Natural killer cell treated with Interleukin-12 subunit alpha and Interleukin-12 subunit beta and Interleukin-15 and Interleukin-18, amount 100 ng/mL, for 72 hours (primary cell): ENCODE results near the gene RAD17. TPM values are rescaled to one million over a fixed set of nuclear protein-coding genes. Genes with fewer than 3 reads are reported as not detected.
A peak's percentile ranks its signal among the peaks of the same experiment; 100 is the strongest.
"Not testable (repeated sequence)": the region's sequence is repeated elsewhere in the genome, so short reads cannot be mapped to it uniquely, and the experiment has no call there.

Source experiments
- ATAC-seq, 2 donors: fragments of 150-1000 bp; cut with Tn5 transposase in 1 of 2; sonication (Bioruptor Pico), chemical (Tn5 transposase) in 1 of 2; 2 replicates each; pipeline ENCODE4 v1.10.0; 2021
- DNase-seq: peaks from one replicate; pipeline ENCODE4 v3.0.0; 2022; ENCODE audit warnings: low spot score
- H3K27ac Mint-ChIP-seq, 2 donors: 1 replicate in 1 of 2; 2 replicates in 1 of 2; pipeline ENCODE4 v1.8.0; 2022; ENCODE audit warnings: mixed read lengths in 2 of 2, mild to moderate bottlenecking in 1 of 2, moderate library complexity in 1 of 2
- H3K27me3 Mint-ChIP-seq, 2 donors: 1 replicate in 1 of 2; 2 replicates in 1 of 2; pipeline ENCODE4 v1.8.0; 2022; ENCODE audit warnings: mixed read lengths in 2 of 2
- H3K36me3 Mint-ChIP-seq: one replicate; pipeline ENCODE4 v1.8.0; 2022; ENCODE audit warnings: mixed read lengths
- H3K4me1 Mint-ChIP-seq, 2 donors: 1 replicate in 1 of 2; 2 replicates in 1 of 2; pipeline ENCODE4 v1.8.0; 2022; ENCODE audit warnings: low read depth in 2 of 2, mixed read lengths in 2 of 2, mild to moderate bottlenecking in 1 of 2
- H3K4me3 Mint-ChIP-seq: one replicate; pipeline ENCODE4 v1.8.0; 2022; ENCODE audit warnings: mixed read lengths
- H3K9me3 Mint-ChIP-seq: 2 replicates; pipeline ENCODE4 v1.8.0; 2022; ENCODE audit warnings: mixed read lengths
- total RNA-seq, 2 donors: library from RNA; stranded (reverse); gene quantifications; one replicate each; pipeline ENCODE4 v1.2.3, GENCODE V29; 2022

Gene RAD17
- total RNA-seq, 2 donors from 2014 or later: 22.1 to 24.1 TPM

- Mint-ChIP-seq H3K4me3 (no peak overlapping the region), H3K27me3 (peaks cover 0 to 10% of the 10 kb centered on the region in 2 donors), H3K36me3 (peaks cover 9% of the 10 kb centered on the region), H3K4me1 (peaks cover 0 to 5% of the 10 kb centered on the region in 2 donors), H3K27ac (no peak overlapping the region), H3K9me3 (no peaks in the 10 kb centered on the region)
- ATAC-seq (no peak), DNase-seq (no peak)
Observed at GRCh38 chr5:69418554-69418953, 48.9 kb downstream of the RAD17 start.

- Mint-ChIP-seq H3K27ac (no peak overlapping the region), H3K36me3 (no peaks in the 10 kb centered on the region), H3K4me1 (no peaks in the 10 kb centered on the region), H3K9me3 (no peaks in the 10 kb centered on the region), H3K27me3 (no peaks in the 10 kb centered on the region), H3K4me3 (no peak overlapping the region)
- ATAC-seq (no peak), DNase-seq (no peak)
Observed at GRCh38 chr5:69431424-69432303, 62.0 kb downstream of the RAD17 start.

GRCh38 chr5:69432412-69433206 is 63.0 kb downstream of the RAD17 start:
- peak overlapping the region; percentile 30 for H3K4me3 Mint-ChIP-seq
- no peaks in the 10 kb centered on the region for H3K4me1 Mint-ChIP-seq
- peak in 1 of 2 donors; percentile 44 for ATAC-seq
- H3K27ac Mint-ChIP-seq: no peak overlapping the region
- no peaks in the 10 kb centered on the region for H3K9me3 Mint-ChIP-seq
- no peaks in the 10 kb centered on the region for H3K36me3 Mint-ChIP-seq
- no peak for DNase-seq
- H3K27me3 Mint-ChIP-seq: no peaks in the 10 kb centered on the region

GRCh38 chr5:69435276-69435884 is 65.8 kb downstream of the RAD17 start:
- not testable (repeated sequence) for H3K4me1 Mint-ChIP-seq, H3K36me3 Mint-ChIP-seq, ATAC-seq, H3K27me3 Mint-ChIP-seq, H3K4me3 Mint-ChIP-seq, H3K27ac Mint-ChIP-seq, DNase-seq, H3K9me3 Mint-ChIP-seq

GRCh38 chr5:69444127-69444754 is 74.6 kb downstream of the RAD17 start:
- H3K36me3 Mint-ChIP-seq: no peaks in the 10 kb centered on the region
- ATAC-seq: no peak
- peaks cover 0 to 3% of the 10 kb centered on the region in 2 donors for H3K27me3 Mint-ChIP-seq
- DNase-seq: no peak
- no peaks in the 10 kb centered on the region for H3K4me1 Mint-ChIP-seq
- no peak overlapping the region for H3K4me3 Mint-ChIP-seq
- no peak overlapping the region for H3K27ac Mint-ChIP-seq
- no peaks in the 10 kb centered on the region for H3K9me3 Mint-ChIP-seq

- no peak for DNase-seq
- Mint-ChIP-seq H3K9me3 (no peaks in the 10 kb centered on the region), H3K27ac (no peak overlapping the region), H3K27me3 (peaks cover 0 to 3% of the 10 kb centered on the region in 2 donors), H3K4me3 (no peak overlapping the region), H3K36me3 (no peaks in the 10 kb centered on the region), H3K4me1 (no peaks in the 10 kb centered on the region)
- ATAC-seq: no peak
Observed at GRCh38 chr5:69449511-69449910, 79.9 kb downstream of the RAD17 start.

GRCh38 chr5:69450116-69450515 is 80.5 kb downstream of the RAD17 start:
- Mint-ChIP-seq H3K9me3 (no peaks in the 10 kb centered on the region), H3K4me3 (no peak overlapping the region), H3K36me3 (no peaks in the 10 kb centered on the region), H3K27ac (no peak overlapping the region), H3K4me1 (no peaks in the 10 kb centered on the region), H3K27me3 (peaks cover 0 to 3% of the 10 kb centered on the region in 2 donors)
- ATAC-seq (no peak), DNase-seq (no peak)

- not testable (repeated sequence) for H3K27ac Mint-ChIP-seq, H3K4me3 Mint-ChIP-seq, ATAC-seq, H3K4me1 Mint-ChIP-seq, H3K36me3 Mint-ChIP-seq, H3K27me3 Mint-ChIP-seq, H3K9me3 Mint-ChIP-seq, DNase-seq
Observed at GRCh38 chr5:69450527-69450926, 80.9 kb downstream of the RAD17 start.

- H3K9me3 Mint-ChIP-seq: no peaks in the 10 kb centered on the region
- DNase-seq: no peak
- H3K27me3 Mint-ChIP-seq: peaks cover 0 to 3% of the 10 kb centered on the region in 2 donors
- H3K4me1 Mint-ChIP-seq: no peaks in the 10 kb centered on the region
- no peaks in the 10 kb centered on the region for H3K36me3 Mint-ChIP-seq
- H3K4me3 Mint-ChIP-seq: no peak overlapping the region
- no peak overlapping the region for H3K27ac Mint-ChIP-seq
- no peak for ATAC-seq
Observed at GRCh38 chr5:69451941-69452647, 82.5 kb downstream of the RAD17 start.

GRCh38 chr5:69453487-69453886 is 83.9 kb downstream of the RAD17 start:
- H3K27me3 Mint-ChIP-seq, DNase-seq, H3K27ac Mint-ChIP-seq, H3K36me3 Mint-ChIP-seq, H3K4me3 Mint-ChIP-seq, H3K4me1 Mint-ChIP-seq, H3K9me3 Mint-ChIP-seq, ATAC-seq: not testable (repeated sequence)

GRCh38 chr5:69454460-69455249 is 85.0 kb downstream of the RAD17 start:
- H3K4me1 Mint-ChIP-seq: no peaks in the 10 kb centered on the region
- no peak for ATAC-seq
- no peaks in the 10 kb centered on the region for H3K36me3 Mint-ChIP-seq
- H3K27me3 Mint-ChIP-seq: no peaks in the 10 kb centered on the region
- no peaks in the 10 kb centered on the region for H3K9me3 Mint-ChIP-seq
- DNase-seq: no peak
- H3K4me3 Mint-ChIP-seq: no peak overlapping the region
- H3K27ac Mint-ChIP-seq: no peak overlapping the region

- not testable (repeated sequence) for DNase-seq, ATAC-seq, H3K4me1 Mint-ChIP-seq, H3K9me3 Mint-ChIP-seq, H3K4me3 Mint-ChIP-seq, H3K36me3 Mint-ChIP-seq, H3K27me3 Mint-ChIP-seq, H3K27ac Mint-ChIP-seq
Observed at GRCh38 chr5:69455428-69455988, 85.9 kb downstream of the RAD17 start.
